HL-60 (cell line): ENCODE measurements around the gene SLAIN1.

Experiments
- GABPA ChIP-seq: IDR thresholded peaks from 2 replicates; pipeline ENCODE4 v1.6.1; 2012; ENCODE audit warnings: low read depth
- POLR2AphosphoS5 ChIP-seq: IDR thresholded peaks from 2 replicates; pipeline ENCODE4 v1.6.1; 2012; ENCODE audit warnings: low read depth
- SPI1 ChIP-seq: IDR thresholded peaks from 2 replicates; pipeline ENCODE4 v1.6.1; 2012; ENCODE audit warnings: low read depth, mild to moderate bottlenecking, borderline replicate concordance
- TF ChIP-seq, protein P1 (sequence below): IDR thresholded peaks from one replicate; pipeline ENCODE4 v1.5.1; 2011; ENCODE audit warnings: low read length, control low read depth, inconsistent platforms; ENCODE audit not compliant: insufficient read depth

DNA sequence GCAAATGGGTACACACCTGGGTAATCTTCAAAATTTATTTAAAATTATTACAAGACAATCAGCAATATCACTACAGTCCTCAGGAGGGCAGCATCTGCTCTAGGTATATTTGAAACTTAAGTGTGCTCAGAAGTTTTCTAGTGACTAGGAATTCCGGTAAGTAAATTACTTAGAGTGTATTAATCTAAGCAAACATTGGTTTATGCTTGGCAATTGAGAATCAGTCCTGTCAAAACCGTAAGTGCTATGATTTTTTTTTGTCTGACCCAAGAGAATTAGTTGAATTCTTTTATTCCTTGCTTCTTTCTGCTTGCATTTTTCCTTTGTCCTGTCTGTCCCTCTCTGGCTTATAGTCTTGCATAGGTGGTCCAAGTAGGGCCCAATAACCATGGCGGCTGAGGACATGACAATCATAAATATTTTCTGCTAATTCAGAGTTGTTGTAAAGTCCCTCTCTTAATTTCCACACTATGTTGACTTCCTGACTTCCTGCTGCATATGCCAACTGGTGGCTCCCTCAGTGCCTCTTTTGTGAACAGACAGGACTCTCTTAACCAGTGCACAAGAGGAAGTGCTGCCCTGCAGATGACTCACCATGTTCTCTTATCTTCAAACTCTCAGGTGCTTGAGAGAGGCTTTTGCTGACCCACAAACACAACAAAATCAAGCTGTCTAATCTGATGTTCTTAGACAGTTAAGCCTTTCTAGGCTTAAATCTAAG lies 82.2 kb downstream of the SLAIN1 start:
- TF ChIP-seq POLR2AphosphoS5: peak; percentile 76
- peak; percentile 99 for TF ChIP-seq SPI1
- TF ChIP-seq, protein P1, sequence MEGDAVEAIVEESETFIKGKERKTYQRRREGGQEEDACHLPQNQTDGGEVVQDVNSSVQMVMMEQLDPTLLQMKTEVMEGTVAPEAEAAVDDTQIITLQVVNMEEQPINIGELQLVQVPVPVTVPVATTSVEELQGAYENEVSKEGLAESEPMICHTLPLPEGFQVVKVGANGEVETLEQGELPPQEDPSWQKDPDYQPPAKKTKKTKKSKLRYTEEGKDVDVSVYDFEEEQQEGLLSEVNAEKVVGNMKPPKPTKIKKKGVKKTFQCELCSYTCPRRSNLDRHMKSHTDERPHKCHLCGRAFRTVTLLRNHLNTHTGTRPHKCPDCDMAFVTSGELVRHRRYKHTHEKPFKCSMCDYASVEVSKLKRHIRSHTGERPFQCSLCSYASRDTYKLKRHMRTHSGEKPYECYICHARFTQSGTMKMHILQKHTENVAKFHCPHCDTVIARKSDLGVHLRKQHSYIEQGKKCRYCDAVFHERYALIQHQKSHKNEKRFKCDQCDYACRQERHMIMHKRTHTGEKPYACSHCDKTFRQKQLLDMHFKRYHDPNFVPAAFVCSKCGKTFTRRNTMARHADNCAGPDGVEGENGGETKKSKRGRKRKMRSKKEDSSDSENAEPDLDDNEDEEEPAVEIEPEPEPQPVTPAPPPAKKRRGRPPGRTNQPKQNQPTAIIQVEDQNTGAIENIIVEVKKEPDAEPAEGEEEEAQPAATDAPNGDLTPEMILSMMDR: peak; percentile 27
- TF ChIP-seq GABPA: peak; percentile 75
